Mesodermal cell (in vitro differentiated cells): Measurements from ENCODE around the gene ZBTB8OS.
"Not testable (repeated sequence)": the region's sequence is repeated elsewhere in the genome, so short reads cannot be mapped to it uniquely, and the experiment has no call there.

ENCODE experiments used
- H3K27ac ChIP-seq: 2 replicates; pipeline ENCODE4 v1.7.0; 2013; ENCODE audit warnings: mild to moderate bottlenecking, low read depth, low read length, moderate library complexity; ENCODE audit not compliant: severe bottlenecking
- H3K36me3 ChIP-seq: 2 replicates; pipeline ENCODE4 v1.7.1; 2013; ENCODE audit warnings: mild to moderate bottlenecking, low read length, moderate library complexity; ENCODE audit not compliant: control insufficient read depth, insufficient read depth
- H3K4me1 ChIP-seq: one replicate; pipeline ENCODE4 v1.7.1; 2013; ENCODE audit warnings: mild to moderate bottlenecking, low read length; ENCODE audit not compliant: insufficient read depth, control insufficient read depth, poor library complexity, severe bottlenecking
- H3K4me3 ChIP-seq: 2 replicates; pipeline ENCODE4 v1.7.0; 2013; ENCODE audit warnings: low read length, control low read depth, mild to moderate bottlenecking; ENCODE audit not compliant: insufficient read depth, poor library complexity, severe bottlenecking; ENCODE audit errors: extremely low read depth
- H3K9me3 ChIP-seq: 2 replicates; pipeline ENCODE4 v1.7.1; 2013; ENCODE audit warnings: mild to moderate bottlenecking, low read length, moderate library complexity; ENCODE audit not compliant: control insufficient read depth
- WGBS, 2 experiments: methylation state at CpG; one replicate each; pipeline ENCODE4 v1.1.5; 2013; ENCODE audit warnings: missing lambda C conversion rate in 2 of 2; ENCODE audit not compliant: insufficient coverage in 2 of 2; 5-methylcytosine and 5-hydroxymethylcytosine counted together

The ZBTB8OS gene

GRCh38 chr1:32650752-32651460, 556 bp upstream of the ZBTB8OS start, which contains the start of gene RBBP4:
TSS of gene RBBP4 (plus strand) at chr1:32651208. CDS start at chr1:32651307, 99 bp downstream.
- Histone ChIP-seq H3K36me3 (peaks cover 42% of the 10 kb centered on the region), H3K4me1 (peaks cover 15% of the 10 kb centered on the region), H3K4me3 (peak within 1 kb of the TSS; percentile 74), H3K9me3 (no peaks in the 10 kb centered on the region), H3K27ac (peak within 1 kb of the TSS; percentile 99)
- 0 to 1% methylated on average over 60 to 62 of the region's 67 CpGs for WGBS, 2 experiments

- Histone ChIP-seq H3K4me3 (no peak overlapping the region), H3K36me3 (peaks cover 18% of the 10 kb centered on the region), H3K9me3 (no peaks in the 10 kb centered on the region), H3K27ac (no peak overlapping the region), H3K4me1 (no peaks in the 10 kb centered on the region)
- 93 to 100% methylated on average over 3 to 5 of the region's 6 CpGs for WGBS, 2 experiments
These were observed 2.8 kb downstream of the ZBTB8OS start for GRCh38 chr1:32647308-32648134.

- H3K36me3 ChIP-seq: peaks cover 20% of the 10 kb centered on the region
- H3K4me3 ChIP-seq: no peak overlapping the region
- H3K4me1 ChIP-seq: no peaks in the 10 kb centered on the region
- no peaks in the 10 kb centered on the region for H3K9me3 ChIP-seq
- no peak overlapping the region for H3K27ac ChIP-seq
- WGBS, 2 experiments: no CpG with 5 or more reads among the region's 4 CpGs
These were observed 5.9 kb downstream of the ZBTB8OS start for GRCh38 chr1:32644426-32644825.

GRCh38 chr1:32642292-32642827, 8.0 kb downstream of the ZBTB8OS start:
- peaks cover 24% of the 10 kb centered on the region for H3K36me3 ChIP-seq
- WGBS, 2 experiments: 56 to 58% methylated on average over 5 of the region's 8 CpGs
- not testable (repeated sequence) for H3K27ac ChIP-seq, H3K9me3 ChIP-seq, H3K4me1 ChIP-seq, H3K4me3 ChIP-seq

GRCh38 chr1:32639489-32640075, 10.8 kb downstream of the ZBTB8OS start:
- H3K4me3 ChIP-seq: no peak overlapping the region
- WGBS, 2 experiments: 100% methylated on average over 1 of the region's 1 CpG
- H3K9me3 ChIP-seq: no peaks in the 10 kb centered on the region
- peaks cover 19% of the 10 kb centered on the region for H3K36me3 ChIP-seq
- no peak overlapping the region for H3K27ac ChIP-seq
- H3K4me1 ChIP-seq: no peaks in the 10 kb centered on the region

GRCh38 chr1:32636914-32637645, 13.3 kb downstream of the ZBTB8OS start:
- no peaks in the 10 kb centered on the region for H3K4me1 ChIP-seq
- WGBS, 2 experiments: 81 to 83% methylated on average over 11 of the region's 16 CpGs
- no peaks in the 10 kb centered on the region for H3K9me3 ChIP-seq
- H3K36me3 ChIP-seq: peaks cover 41% of the 10 kb centered on the region
- no peak overlapping the region for H3K4me3 ChIP-seq
- H3K27ac ChIP-seq: no peak overlapping the region

GRCh38 chr1:32635508-32636277, 14.7 kb downstream of the ZBTB8OS start:
- 92 to 94% methylated on average over 4 of the region's 8 CpGs for WGBS, 2 experiments
- Histone ChIP-seq H3K4me1 (no peaks in the 10 kb centered on the region), H3K36me3 (peaks cover 42% of the 10 kb centered on the region), H3K9me3 (no peaks in the 10 kb centered on the region), H3K4me3 (no peak overlapping the region), H3K27ac (no peak overlapping the region)

- Histone ChIP-seq H3K4me1 (no peaks in the 10 kb centered on the region), H3K4me3 (no peak overlapping the region), H3K9me3 (no peaks in the 10 kb centered on the region), H3K36me3 (peaks cover 48% of the 10 kb centered on the region), H3K27ac (no peak overlapping the region)
- 75 to 80% methylated on average over 1 to 2 of the region's 2 CpGs for WGBS, 2 experiments
These were observed 17.5 kb downstream of the ZBTB8OS start for GRCh38 chr1:32632829-32633228.

- not testable (repeated sequence) for H3K27ac ChIP-seq, H3K4me1 ChIP-seq, H3K4me3 ChIP-seq, H3K9me3 ChIP-seq
- 93 to 98% methylated on average over 4 of the region's 4 CpGs for WGBS, 2 experiments
- H3K36me3 ChIP-seq: peaks cover 67% of the 10 kb centered on the region
These were observed 20.2 kb downstream of the ZBTB8OS start for GRCh38 chr1:32630173-32630572.
